ENCODE measurements around the gene ACP7.

DNA sequence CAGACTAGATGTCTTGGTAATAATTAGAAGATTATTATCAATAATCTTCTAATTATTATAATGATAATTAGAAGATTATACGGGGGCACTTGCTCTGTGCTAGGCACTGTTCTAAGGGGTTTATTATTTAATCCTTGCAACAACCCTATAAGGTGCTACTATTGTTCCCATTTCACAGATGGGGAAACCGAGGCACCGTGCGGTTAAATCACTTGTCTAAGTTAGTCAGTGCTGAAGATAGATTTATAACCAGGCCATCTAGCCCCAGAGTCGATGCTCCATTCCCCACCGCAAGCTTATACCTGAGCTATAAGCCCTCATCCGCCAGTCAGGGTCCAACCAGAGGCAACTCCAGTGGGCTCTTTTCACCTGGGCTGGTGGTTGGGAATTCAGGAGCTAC lies 2.0 kb upstream of the ACP7 start:
- TF ChIP-seq, protein P1, sequence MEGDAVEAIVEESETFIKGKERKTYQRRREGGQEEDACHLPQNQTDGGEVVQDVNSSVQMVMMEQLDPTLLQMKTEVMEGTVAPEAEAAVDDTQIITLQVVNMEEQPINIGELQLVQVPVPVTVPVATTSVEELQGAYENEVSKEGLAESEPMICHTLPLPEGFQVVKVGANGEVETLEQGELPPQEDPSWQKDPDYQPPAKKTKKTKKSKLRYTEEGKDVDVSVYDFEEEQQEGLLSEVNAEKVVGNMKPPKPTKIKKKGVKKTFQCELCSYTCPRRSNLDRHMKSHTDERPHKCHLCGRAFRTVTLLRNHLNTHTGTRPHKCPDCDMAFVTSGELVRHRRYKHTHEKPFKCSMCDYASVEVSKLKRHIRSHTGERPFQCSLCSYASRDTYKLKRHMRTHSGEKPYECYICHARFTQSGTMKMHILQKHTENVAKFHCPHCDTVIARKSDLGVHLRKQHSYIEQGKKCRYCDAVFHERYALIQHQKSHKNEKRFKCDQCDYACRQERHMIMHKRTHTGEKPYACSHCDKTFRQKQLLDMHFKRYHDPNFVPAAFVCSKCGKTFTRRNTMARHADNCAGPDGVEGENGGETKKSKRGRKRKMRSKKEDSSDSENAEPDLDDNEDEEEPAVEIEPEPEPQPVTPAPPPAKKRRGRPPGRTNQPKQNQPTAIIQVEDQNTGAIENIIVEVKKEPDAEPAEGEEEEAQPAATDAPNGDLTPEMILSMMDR (IDR thresholded peaks at IDR 0.05) = no peak
- no peak for TF ChIP-seq POLR2A (IDR thresholded peaks at IDR 0.05)
- TF ChIP-seq POLR2AphosphoS5 (IDR thresholded peaks at IDR 0.05) = no peak

Measured in prostate gland (tissue), 2 donors.